ENCODE measurements around the gene BRAF. TPM values are rescaled to one million over a fixed set of nuclear protein-coding genes. Genes with fewer than 3 reads are reported as not detected.
A peak's percentile ranks its signal among the peaks of the same experiment; 100 is the strongest.
"Not testable (repeated sequence)": the region's sequence is repeated elsewhere in the genome, so short reads cannot be mapped to it uniquely, and the experiment has no call there.

Gene BRAF
- total and polyA plus RNA-seq, 8 donors, result 24.5 to 35.9 (median 29.6) TPM

GRCh38 chr7:140695381-140695780 lies 229.3 kb downstream of the BRAF start:
- no peak for DNase-seq
- Histone ChIP-seq H3K27me3 (no peaks in the 10 kb centered on the region), H3K27ac (peak overlapping the region in 1 of 2 donors; percentile 93), H3K9me3 (no peaks in the 10 kb centered on the region), H3K4me1 (peaks cover 13 to 30% of the 10 kb centered on the region in 2 donors), H3K36me3 (peaks cover 0 to 2% of the 10 kb centered on the region in 2 donors), H3K4me3 (no peak overlapping the region)
- intact Hi-C loops (cut with DNase I), result no loop called here
- TF ChIP-seq CTCF (IDR thresholded peaks at IDR 0.05), result no peak
- ATAC-seq, result no peak

GRCh38 chr7:140694592-140694991 lies 230.1 kb downstream of the BRAF start:
- H3K4me3 ChIP-seq, result no peak overlapping the region
- ATAC-seq, result no peak
- DNase-seq, result no peak
- no peaks in the 10 kb centered on the region for H3K9me3 ChIP-seq
- H3K27ac ChIP-seq, result no peak overlapping the region
- H3K4me1 ChIP-seq, result peaks cover 13 to 29% of the 10 kb centered on the region in 2 donors
- intact Hi-C loops (cut with DNase I), result no loop called here
- TF ChIP-seq CTCF (IDR thresholded peaks at IDR 0.05), result no peak
- peaks cover 0 to 5% of the 10 kb centered on the region in 2 donors for H3K36me3 ChIP-seq
- no peaks in the 10 kb centered on the region for H3K27me3 ChIP-seq

- Histone ChIP-seq H3K4me1 (peaks cover 13 to 23% of the 10 kb centered on the region in 2 donors), H3K36me3 (peaks cover 0 to 13% of the 10 kb centered on the region in 2 donors)
- H3K4me3 ChIP-seq; H3K27me3 ChIP-seq; ATAC-seq; H3K9me3 ChIP-seq; DNase-seq; H3K27ac ChIP-seq; intact Hi-C loops (cut with DNase I): not testable (repeated sequence)
These were observed 230.9 kb downstream of the BRAF start for GRCh38 chr7:140693849-140694248.

- intact Hi-C loops (cut with DNase I), result no loop called here
These were observed 233.2 kb downstream of the BRAF start for GRCh38 chr7:140691376-140692045.

GRCh38 chr7:140689199-140690152 lies 235.3 kb downstream of the BRAF start:
- no peak for ATAC-seq
- H3K27me3 ChIP-seq, result no peaks in the 10 kb centered on the region
- no peak for DNase-seq
- H3K9me3 ChIP-seq, result no peaks in the 10 kb centered on the region
- no peak overlapping the region for H3K4me3 ChIP-seq
- H3K4me1 ChIP-seq, result no peaks in the 10 kb centered on the region
- TF ChIP-seq CTCF (IDR thresholded peaks at IDR 0.05), result no peak
- intact Hi-C loops (cut with DNase I), result no loop called here
- no peak overlapping the region for H3K27ac ChIP-seq
- peaks cover 0 to 45% of the 10 kb centered on the region in 2 donors for H3K36me3 ChIP-seq

More at GRCh38 chr7:140691376-140692045, 233.2 kb downstream of the BRAF start:
- no peak for ATAC-seq
- no peak overlapping the region for H3K4me3 ChIP-seq
- H3K4me1 ChIP-seq, result peaks cover 6 to 7% of the 10 kb centered on the region in 2 donors
- no peaks in the 10 kb centered on the region for H3K9me3 ChIP-seq
- no peak for DNase-seq
- H3K27me3 ChIP-seq, result no peaks in the 10 kb centered on the region
- TF ChIP-seq CTCF (IDR thresholded peaks at IDR 0.05), result no peak
- H3K36me3 ChIP-seq, result peaks cover 0 to 30% of the 10 kb centered on the region in 2 donors
- no peak overlapping the region for H3K27ac ChIP-seq
